Stimulated activated CD4-positive, alpha-beta T cell treated with anti-CD3 and anti-CD28 coated beads, Interleukin-1b, Interleukin-23, amount 100 ng/mL, for 4 hours (primary cell): ENCODE measurements around the gene PHKB.

ENCODE experiments used
- DNase-seq, 2 donors: peaks; one replicate each; pipeline ENCODE4 v3.0.0-alpha.2; 2020; ENCODE audit warnings: low read depth in 2 of 2

Gene PHKB

GRCh38 chr16:47624563-47624962, 163.4 kb downstream of the PHKB start:
- DNase-seq, result no peak

DNA sequence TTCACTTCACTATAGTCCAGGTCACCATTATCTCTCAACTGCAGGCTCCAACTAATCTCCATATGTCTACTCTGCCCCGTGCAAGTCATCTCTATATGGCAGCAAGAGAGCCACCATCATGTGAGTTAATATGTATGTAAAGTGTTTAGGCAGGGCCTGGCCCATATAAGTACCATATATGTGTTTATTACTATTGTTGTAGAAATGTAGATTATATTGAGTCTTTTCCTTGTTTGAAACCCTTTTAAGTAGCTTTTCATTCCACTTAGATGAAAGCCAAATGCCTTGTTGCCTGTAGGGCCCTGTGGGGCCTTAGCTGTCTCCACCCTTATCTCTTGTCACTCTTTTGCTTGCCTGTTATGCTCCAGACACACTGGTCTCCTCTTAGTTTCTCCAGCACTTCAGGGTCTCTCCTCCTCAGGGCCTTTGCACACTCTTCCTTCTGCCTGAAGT, 164.0 kb downstream of the PHKB start:
- DNase-seq, result no peak

DNA sequence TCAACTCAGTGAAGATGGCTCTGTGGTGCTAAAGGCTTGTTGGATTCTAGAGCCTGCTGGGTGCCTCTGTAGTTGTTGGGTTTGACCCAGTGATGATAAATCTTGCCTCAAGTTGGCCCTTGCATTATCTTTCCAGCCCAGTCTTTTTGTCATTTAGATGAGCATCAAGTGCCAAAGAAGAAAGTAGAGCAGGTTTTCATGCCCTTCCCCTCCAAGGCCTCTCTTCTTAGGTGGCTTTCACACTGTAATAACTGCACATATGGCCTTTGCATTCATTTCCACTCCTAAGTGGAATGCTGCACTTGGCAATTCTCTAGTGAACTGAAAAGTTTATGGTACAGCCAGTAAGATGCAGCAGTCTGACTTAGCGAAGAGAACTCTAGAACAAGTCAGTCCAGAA, 165.1 kb downstream of the PHKB start:
- no peak for DNase-seq

GRCh38 chr16:47627085-47627639, 166.0 kb downstream of the PHKB start:
- DNase-seq, result no peak

- no peak for DNase-seq
Measured at GRCh38 chr16:47627721-47628120, 166.6 kb downstream of the PHKB start.

- DNase-seq, result no peak
Measured at GRCh38 chr16:47631131-47631530, 170.0 kb downstream of the PHKB start.

- DNase-seq, result no peak
Measured at GRCh38 chr16:47634126-47634525, 173.0 kb downstream of the PHKB start.

DNA sequence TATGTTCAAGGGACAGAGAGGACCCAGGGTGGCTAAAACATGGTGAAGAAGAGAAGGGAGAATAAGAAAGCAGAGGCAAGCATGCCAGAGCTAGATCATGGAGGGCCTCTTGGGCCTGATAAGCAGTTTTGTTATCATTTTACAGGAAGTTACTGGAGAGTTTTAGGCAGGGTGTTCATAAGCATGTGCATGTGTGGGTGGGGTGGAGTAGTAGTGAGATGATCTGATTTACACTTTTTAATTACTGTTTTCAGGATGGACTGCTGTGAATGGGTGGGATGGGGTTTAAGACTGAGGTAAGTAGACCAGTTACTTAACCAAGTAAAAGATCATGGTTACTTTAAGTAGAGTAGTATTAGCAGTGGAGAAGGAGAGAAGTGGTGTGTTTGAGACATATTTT, 173.6 kb downstream of the PHKB start:
- DNase-seq, result no peak

DNA sequence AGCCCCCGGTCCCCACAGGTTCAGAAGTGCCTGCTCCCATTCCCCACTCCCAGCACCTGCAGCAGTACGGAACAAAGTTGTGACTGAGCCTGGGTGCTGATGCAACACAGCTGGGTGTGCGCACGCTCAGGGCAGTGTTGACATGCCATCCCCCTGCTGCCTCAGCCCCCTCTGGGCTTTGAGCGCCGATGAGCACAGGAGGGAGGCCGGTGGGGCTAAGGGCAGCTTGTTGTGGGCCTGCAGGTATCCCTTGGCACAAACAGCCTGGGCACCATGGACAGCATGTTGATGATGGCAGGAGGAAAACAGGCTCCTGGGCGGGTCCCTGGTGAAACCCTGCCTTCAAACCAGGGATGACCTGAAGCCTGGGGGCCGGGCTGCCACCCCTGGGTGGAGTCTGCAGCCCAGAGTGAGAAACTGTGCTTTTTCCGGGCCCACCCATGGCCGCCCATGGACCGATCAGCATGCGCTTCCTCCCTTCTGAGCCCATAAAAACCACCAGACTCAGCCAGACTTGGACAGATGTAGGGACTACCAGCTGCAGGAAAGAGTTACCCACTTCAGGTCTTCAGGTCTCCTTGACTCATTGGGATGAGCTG, 175.5 kb downstream of the PHKB start:
- no peak for DNase-seq

- DNase-seq, result no peak
Measured at GRCh38 chr16:47638175-47638574, 177.0 kb downstream of the PHKB start.

- DNase-seq, result no peak
Measured at GRCh38 chr16:47640661-47641060, 179.5 kb downstream of the PHKB start.

DNA sequence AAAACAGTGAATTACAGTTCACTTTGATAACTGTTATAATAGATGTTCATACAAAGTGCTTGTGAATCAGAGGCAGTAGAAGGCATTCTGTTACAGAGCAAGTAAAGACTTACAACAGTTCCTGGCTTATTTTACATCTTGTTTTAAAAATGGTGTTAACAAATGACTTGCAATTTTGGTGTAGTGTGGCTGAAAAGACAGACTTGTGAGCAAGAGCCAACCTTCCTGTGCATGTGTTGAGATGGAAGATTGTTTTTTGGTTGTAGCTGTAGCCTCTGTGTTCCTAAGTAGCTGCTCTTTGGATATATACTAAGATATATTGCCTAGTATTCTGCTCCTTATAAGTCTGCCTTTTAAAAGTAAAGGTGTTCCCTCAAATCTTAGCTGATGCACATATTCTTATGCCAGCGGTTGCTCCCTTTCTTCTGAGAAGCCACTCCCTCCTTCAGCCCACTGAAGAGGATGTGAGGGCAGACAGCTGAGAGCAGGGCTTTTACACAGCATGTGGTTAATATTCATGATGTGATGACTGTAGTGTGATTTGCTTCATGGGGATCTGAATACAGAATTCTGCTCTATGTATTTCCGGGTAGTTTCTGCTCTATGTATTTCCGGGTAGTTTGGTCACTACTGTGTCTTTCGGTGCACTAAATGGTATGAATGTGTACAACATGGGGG, 182.3 kb downstream of the PHKB start:
- no peak for DNase-seq

DNA sequence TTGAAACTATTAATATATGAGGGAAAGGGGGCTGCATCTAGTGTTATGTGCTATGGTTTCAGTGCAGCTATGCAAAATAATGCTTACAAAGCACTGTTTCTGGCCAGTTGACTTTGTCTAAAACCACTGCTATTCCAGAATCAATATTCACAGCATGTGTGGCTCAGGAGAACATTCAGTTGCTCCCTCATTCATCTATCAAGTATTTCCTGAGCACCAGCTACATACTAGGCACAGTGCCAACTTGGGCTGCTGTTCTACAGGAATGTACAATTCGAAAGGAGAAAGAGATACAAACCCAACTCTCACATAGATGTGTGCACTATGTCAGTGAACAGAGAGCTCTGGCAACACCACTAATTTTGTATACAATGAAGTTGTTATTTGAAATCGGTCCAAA, 183.0 kb downstream of the PHKB start:
- no peak for DNase-seq

- DNase-seq, result no peak
Measured at GRCh38 chr16:47644661-47645060, 183.5 kb downstream of the PHKB start.

- no peak for DNase-seq
Measured at GRCh38 chr16:47646914-47647313, 185.8 kb downstream of the PHKB start.

DNA sequence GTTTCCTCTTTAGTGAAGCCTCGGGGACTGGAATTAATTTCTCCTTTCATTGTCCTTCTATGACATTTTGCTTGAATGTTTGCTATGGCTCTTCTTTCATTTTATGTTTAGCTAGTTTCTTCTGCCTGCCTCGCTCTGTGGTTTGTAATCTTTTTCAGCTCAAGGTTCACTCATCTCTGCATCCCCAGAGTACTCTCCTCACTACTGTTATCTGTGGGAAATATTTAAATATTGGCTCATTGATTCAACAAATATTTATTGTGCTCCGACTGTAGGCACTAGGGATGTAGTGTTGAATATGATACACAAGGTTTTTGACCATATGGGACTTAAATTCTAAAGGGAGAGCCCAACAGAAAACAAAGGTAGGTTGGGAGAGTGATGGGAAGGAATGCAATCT, 195.9 kb downstream of the PHKB start:
- no peak for DNase-seq

DNA sequence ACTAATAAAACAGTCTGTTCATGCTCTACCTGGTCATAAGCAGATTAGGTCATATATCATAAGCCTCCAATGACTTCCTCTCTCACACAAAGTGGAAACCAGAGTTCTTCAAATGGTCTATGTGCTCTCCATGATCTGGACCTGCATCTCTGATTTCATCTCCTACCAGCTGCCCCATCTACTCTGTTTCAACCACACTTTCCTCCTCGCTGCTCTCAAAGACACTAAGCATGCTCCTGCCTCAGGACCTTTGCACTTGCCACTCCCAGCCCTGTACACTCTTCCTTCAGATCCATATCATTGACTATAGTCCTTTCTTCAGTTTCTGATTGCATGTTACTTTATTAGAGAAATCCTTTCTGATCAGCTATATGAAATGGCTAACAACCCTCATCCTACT, 196.8 kb downstream of the PHKB start:
- no peak for DNase-seq

GRCh38 chr16:47660540-47660939, 199.4 kb downstream of the PHKB start:
- DNase-seq, result no peak

DNA sequence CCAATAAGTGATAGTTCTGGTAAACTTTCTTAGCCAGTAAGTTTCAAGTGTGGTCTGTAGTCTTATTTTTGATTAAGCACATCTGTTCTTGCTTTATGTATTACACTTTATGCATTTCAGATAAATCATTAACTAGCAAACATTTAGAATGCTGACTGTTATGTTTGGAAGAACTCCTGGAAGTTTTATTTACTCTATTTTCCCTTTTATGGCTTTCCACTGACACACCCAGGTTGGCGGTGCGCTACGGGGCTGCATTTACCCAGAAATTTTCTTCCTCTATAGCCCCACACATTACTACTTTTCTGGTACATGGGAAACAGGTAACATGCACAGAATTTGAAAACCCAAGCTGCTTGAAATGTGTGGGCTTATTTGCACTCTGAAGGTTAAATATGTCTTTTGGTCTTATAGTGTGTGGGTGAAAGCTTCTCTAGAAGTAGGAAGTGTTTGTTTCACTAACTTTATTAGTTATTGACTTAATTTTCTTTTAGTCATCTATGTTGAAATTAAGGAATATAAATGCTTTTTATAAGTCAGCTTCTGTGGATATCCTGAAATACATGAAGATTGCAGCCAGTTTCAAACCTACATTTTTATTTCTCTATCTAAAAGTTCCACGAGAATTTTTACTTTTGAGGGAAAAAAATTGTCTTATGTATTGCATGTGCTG, 203.7 kb downstream of the PHKB start:
- DNase-seq, result no peak

- no peak for DNase-seq
Measured at GRCh38 chr16:47666434-47666833, 205.3 kb downstream of the PHKB start.

DNA sequence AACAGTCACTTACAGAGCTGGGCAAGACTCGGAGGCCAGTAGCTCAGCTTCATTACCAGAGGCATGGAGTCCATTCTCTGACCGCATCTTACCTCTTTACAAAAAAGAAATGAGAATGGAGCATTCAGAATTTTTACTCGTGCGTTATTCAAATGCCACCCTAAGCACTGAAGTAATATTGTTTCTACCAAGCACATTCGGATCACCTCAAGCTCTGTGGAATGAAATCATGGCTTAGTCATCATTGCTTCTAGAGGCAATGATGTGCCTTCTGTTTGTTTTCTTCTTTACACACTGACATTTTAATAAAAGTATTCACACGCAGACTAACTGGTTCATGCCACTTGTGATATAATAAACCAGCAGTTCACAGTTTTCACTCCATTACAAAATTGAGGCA, 206.8 kb downstream of the PHKB start:
- DNase-seq, result no peak

DNA sequence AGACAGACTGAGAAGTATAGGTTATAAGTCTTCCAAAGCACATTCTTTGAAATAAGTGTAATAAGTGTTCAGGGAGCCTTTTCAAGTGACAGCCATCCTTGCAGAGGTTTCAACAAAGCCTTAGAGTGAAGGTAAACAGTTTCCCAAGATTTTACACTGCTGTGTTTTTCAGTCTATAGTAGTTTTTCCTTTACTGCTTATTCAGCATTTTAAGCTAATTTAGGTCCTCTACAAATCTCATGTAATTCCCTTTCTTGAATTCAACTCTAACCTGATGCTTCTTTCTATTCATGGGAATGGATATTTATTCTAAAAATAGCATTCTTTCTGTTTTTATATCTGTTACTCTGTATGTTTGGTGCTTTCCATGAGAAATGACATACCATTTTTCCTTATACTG, 211.3 kb downstream of the PHKB start:
- no peak for DNase-seq

- DNase-seq, result no peak
Measured at GRCh38 chr16:47676635-47677177, 215.6 kb downstream of the PHKB start.
